ENCODE measurements around the gene PPWD1. TPM values are rescaled to one million over a fixed set of nuclear protein-coding genes. Genes with fewer than 3 reads are reported as not detected.
"Not testable (repeated sequence)": the region's sequence is repeated elsewhere in the genome, so short reads cannot be mapped to it uniquely, and the experiment has no call there.

PPWD1 gene
- total RNA-seq, 2 donors from 2014 or later: 24.9 to 29.9 TPM

GRCh38 chr5:65612298-65612907, 49.3 kb downstream of the PPWD1 start:
- intact Hi-C loops (cut with DNase I): no loop called here

DNA sequence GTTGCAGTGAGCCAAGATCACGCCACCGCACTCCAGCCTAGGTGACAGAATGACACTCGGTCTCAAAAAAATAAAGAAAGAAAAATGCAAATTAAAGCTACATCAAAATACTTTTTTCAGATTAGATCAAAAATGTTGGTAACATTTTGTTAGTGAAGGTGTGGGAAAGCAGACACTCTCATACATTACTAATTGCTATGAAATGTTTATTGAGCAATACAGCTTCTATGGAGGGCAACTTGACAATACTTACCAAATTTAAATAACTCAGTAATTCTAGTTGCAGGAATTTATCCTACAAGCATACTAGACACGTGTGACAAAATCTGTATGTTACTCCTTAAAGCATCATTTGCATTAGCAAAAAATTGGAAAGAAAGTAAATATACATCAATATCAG, 56.9 kb downstream of the PPWD1 start:
- intact Hi-C loops (cut with DNase I): no loop called here
- no peak for DNase-seq (ENCODE audit: low spot score)

More at GRCh38 chr5:65612298-65612907, 49.3 kb downstream of the PPWD1 start:
- DNase-seq (ENCODE audit: low spot score): no peak

DNA sequence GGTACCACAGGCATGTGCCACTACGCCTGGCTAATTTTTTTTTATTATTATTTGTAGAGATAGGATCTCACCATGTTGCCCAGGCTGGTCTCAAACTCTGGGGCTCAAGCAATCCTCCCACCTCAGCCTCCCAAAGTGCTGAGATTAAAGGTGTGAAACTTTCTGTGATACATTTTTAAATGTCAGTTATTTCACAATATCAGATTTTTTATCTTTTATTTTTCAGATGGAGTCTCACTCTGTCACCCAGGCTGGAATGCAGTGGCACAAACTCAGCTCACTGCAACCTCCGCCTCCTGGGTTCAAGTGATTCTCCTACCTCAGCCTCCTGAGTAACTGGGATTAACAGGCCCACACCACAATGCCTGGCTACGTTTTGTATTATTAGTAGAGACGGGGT, 58.9 kb downstream of the PPWD1 start:
- intact Hi-C loops (cut with DNase I); DNase-seq (ENCODE audit: low spot score): not testable (repeated sequence)

GRCh38 chr5:65623482-65623881, 60.4 kb downstream of the PPWD1 start:
- DNase-seq (ENCODE audit: low spot score): no peak
- intact Hi-C loops (cut with DNase I): no loop called here

DNA sequence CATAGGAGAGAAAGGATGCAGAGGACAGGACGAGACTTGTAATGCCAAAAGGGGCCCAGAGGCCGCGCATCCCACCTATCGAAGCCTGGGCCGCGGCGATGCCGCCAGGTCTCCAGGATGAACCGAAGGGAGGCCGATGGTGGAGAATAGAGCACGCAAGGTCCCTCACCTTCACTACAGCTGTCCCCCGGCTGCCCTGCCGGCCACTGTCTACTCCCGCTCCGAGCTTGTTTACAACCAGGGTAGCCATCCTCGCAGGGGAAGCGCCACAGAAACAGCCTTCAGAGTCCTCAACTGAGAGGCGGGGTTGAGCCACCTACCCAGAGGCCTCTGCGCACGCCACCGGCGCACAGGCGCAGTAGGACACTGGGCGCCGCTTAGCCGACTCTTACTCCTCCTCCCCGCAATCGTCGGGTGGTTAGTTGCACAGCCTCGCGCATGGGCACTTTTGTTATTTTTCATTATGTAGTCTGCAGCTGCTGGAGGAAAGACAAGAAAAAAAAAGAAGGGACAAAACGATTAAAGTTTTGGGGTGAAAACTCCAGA, 61.0 kb downstream of the PPWD1 start, which contains the start of gene TRIM23:
Gene TRIM23 (minus strand): TSS at position 309 of the 546 bp plus-strand sequence. CDS start 59 bp downstream, at position 250.
- intact Hi-C loops (cut with DNase I): no loop called here

DNA sequence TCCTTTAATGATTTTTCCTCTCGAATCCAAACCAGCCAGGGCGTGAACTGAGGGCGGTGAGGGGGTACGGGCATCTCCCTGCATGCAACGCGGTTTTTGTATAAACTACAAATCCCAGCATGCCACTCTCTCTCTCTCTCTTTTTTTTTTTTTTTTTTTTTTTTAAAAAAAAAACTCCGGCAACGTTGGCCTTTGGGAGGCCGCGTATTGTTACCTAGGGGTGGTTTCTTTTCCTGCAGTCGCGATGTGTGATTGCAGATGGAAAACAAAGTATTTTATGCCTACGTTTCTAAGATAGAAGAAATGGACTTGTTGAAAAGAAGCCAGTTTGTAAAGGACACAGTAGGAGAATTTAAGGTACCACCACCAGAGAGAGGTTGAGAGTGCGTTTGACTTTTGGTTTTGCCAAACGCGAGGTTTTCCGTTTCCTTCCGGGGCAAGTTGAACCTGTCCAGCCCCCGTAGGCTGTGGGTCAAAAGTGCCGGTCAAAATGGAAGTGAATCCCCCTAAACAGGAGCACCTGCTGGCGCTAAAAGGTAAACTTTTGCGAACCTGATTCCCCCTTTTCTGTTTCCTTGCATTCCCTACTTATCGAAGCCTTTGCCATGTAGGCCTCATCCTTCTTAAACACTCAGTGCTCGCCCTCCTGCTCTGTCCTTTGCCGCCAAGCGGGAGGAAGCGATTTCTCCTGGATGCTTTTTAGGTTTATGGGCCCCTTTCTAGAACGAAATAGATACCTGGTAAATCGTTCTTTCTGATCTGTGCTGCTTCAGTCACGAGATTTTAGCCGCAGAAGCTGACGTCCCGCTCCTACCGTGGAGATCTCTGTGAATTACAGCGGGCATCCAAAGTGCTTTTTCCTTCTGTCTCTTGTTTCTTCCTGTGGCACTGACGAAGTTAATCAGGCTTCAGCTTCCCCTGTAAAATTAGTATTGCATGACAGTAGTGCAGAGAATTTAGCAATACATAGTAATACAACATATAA, 61.8 kb downstream of the PPWD1 start, which contains the start of the genes SHLD3 and TRAPPC13:
Gene SHLD3 (plus strand): TSS at position 457 of the 985 bp plus-strand sequence. CDS start 4,561 bp downstream, outside the sequence.
Gene TRAPPC13 (plus strand): TSS at position 457 of the 985 bp plus-strand sequence. CDS start 34 bp downstream, at position 491.
- intact Hi-C loops (cut with DNase I): no loop called here
- peak; percentile 92 for DNase-seq (ENCODE audit: low spot score)

More for the DNA sequence above, 61.0 kb downstream of the PPWD1 start, which contains the start of gene TRIM23:
- DNase-seq (ENCODE audit: low spot score): peak; percentile 98

DNA sequence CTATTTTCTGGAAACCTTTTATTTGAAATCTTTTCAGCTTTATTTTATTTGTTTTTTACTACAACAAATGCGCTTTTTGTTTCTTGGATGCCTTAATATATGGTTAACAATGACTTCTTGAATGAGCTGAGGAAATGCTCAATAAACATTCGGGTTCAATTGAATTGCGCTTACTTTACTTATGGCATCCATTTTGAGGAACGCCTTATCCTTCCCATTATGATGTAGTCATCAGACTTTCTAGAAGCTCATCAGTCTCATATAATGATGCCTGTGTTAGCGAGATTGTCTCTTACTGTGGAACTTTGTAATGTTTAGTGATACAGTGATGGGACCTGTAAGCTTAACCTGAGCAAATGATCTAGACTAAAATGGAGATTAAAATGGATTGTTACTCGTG, 62.6 kb downstream of the PPWD1 start:
- intact Hi-C loops (cut with DNase I): no loop called here
- no peak for DNase-seq (ENCODE audit: low spot score)

GRCh38 chr5:65630981-65631380, 67.9 kb downstream of the PPWD1 start:
- no peak for DNase-seq (ENCODE audit: low spot score)
- intact Hi-C loops (cut with DNase I): no loop called here

Other genes starting within 250 kb of the PPWD1 start
- 10 to 100 TPM in 1 of 2 donors, 1 to 10 TPM in 1; 5.5 to 14.4 TPM for gene ADAMTS6, start 81.4 kb upstream of the PPWD1 start, total RNA-seq
- gene CENPK, start 128 bp upstream of the PPWD1 start, total RNA-seq: 1 to 10 TPM; 1.6 to 2.6 TPM
- 10 to 100 TPM; 13.8 to 15.1 TPM for gene TRIM23, start 61.0 kb downstream of the PPWD1 start, total RNA-seq
- 1 to 10 TPM; 2.8 to 3.3 TPM for gene SHLD3, start 61.7 kb downstream of the PPWD1 start, total RNA-seq
- gene TRAPPC13, start 61.7 kb downstream of the PPWD1 start, total RNA-seq: 10 to 100 TPM; 23.6 to 24.0 TPM
- 10 to 100 TPM; 22.0 to 35.4 TPM for gene SGTB, start 158.8 kb downstream of the PPWD1 start, total RNA-seq
- gene NLN, start 158.9 kb downstream of the PPWD1 start, total RNA-seq: 10 to 100 TPM; 17.6 to 20.4 TPM